GM18505 (cell line): ENCODE results near the gene OR8A1.
"Not testable (repeated sequence)": the region's sequence is repeated elsewhere in the genome, so short reads cannot be mapped to it uniquely, and the experiment has no call there.

Experiments
- ATAC-seq: cut with Tn5 transposase; IDR thresholded peaks from one replicate; pipeline ENCODE4 v1.9.1; 2021; ENCODE audit not compliant: unreplicated experiment
- POLR2A ChIP-seq: IDR thresholded peaks from 4 replicates; pipeline ENCODE4 v1.6.1; 2011; ENCODE audit warnings: borderline replicate concordance; ENCODE audit not compliant: insufficient read depth, insufficient read length; ENCODE audit errors: extremely low read depth

OR8A1 gene

GRCh38 chr11:124577716-124578427 lies 8.1 kb downstream of the OR8A1 start:
- no peak for ATAC-seq
- TF ChIP-seq POLR2A, result no peak

GRCh38 chr11:124578761-124579160 lies 9.0 kb downstream of the OR8A1 start:
- no peak for TF ChIP-seq POLR2A

GRCh38 chr11:124581817-124582216 lies 12.0 kb downstream of the OR8A1 start:
- TF ChIP-seq POLR2A, result no peak
- ATAC-seq, result no peak

More at GRCh38 chr11:124578761-124579160, 9.0 kb downstream of the OR8A1 start:
- ATAC-seq, result no peak

GRCh38 chr11:124582565-124582964 lies 12.8 kb downstream of the OR8A1 start:
- no peak for TF ChIP-seq POLR2A
- no peak for ATAC-seq

GRCh38 chr11:124583781-124584180 lies 14.0 kb downstream of the OR8A1 start:
- no peak for TF ChIP-seq POLR2A
- ATAC-seq, result no peak

- no peak for ATAC-seq
- TF ChIP-seq POLR2A, result no peak
These were observed 15.0 kb downstream of the OR8A1 start for GRCh38 chr11:124584681-124585372.

- TF ChIP-seq POLR2A, result no peak
- ATAC-seq, result no peak
These were observed 16.6 kb downstream of the OR8A1 start for GRCh38 chr11:124586238-124586860.

GRCh38 chr11:124591430-124591829 lies 21.6 kb downstream of the OR8A1 start:
- no peak for ATAC-seq
- TF ChIP-seq POLR2A, result no peak

- TF ChIP-seq POLR2A, result no peak
These were observed 22.8 kb downstream of the OR8A1 start for GRCh38 chr11:124592627-124593026.

GRCh38 chr11:124595302-124595701 lies 25.5 kb downstream of the OR8A1 start:
- ATAC-seq, result no peak

More at GRCh38 chr11:124592627-124593026, 22.8 kb downstream of the OR8A1 start:
- no peak for ATAC-seq

GRCh38 chr11:124597626-124598025 lies 27.8 kb downstream of the OR8A1 start:
- no peak for TF ChIP-seq POLR2A
- ATAC-seq, result no peak

More at GRCh38 chr11:124595302-124595701, 25.5 kb downstream of the OR8A1 start:
- TF ChIP-seq POLR2A, result no peak

GRCh38 chr11:124600621-124601320 lies 31.0 kb downstream of the OR8A1 start:
- ATAC-seq, result no peak
- no peak for TF ChIP-seq POLR2A

GRCh38 chr11:124602193-124602592 lies 32.4 kb downstream of the OR8A1 start:
- ATAC-seq, result no peak

GRCh38 chr11:124602723-124603122 lies 32.9 kb downstream of the OR8A1 start:
- ATAC-seq, result not testable (repeated sequence)

More at GRCh38 chr11:124602193-124602592, 32.4 kb downstream of the OR8A1 start:
- TF ChIP-seq POLR2A, result no peak
